Fibroblast of the aortic adventitia (primary cell): ENCODE data around the gene PTPN14. TPM values are rescaled to one million over a fixed set of nuclear protein-coding genes. Genes with fewer than 3 reads are reported as not detected.

Experiments
- DNase-seq: peaks from one replicate; pipeline ENCODE4 v3.0.0-alpha.2; 2010; ENCODE audit warnings: low read depth
- H3K4me3 ChIP-seq: 2 replicates; pipeline ENCODE4 v1.5.1; 2011; ENCODE audit warnings: low read depth, mild to moderate bottlenecking, control low read depth, low read length, moderate library complexity
- CTCF ChIP-seq: IDR thresholded peaks from 2 replicates; pipeline ENCODE4 v1.5.1; 2011; ENCODE audit warnings: mild to moderate bottlenecking, low read length, control low read depth, inconsistent platforms; ENCODE audit not compliant: insufficient read depth
- total RNA-seq: library from RNA; depleted of rRNA; stranded (reverse); fragments of >200 nt; gene quantifications from 2 replicates; pipeline ENCODE4 v1.2.3, GENCODE V29; 2012; ENCODE audit warnings: low replicate concordance

Gene PTPN14
- total RNA-seq, 1 donor, result 46.6 TPM

GRCh38 chr1:214547747-214548146, 3.7 kb downstream of the PTPN14 start:
- DNase-seq, result no peak
- H3K4me3 ChIP-seq, result no peak overlapping the region
- TF ChIP-seq CTCF, result no peak

GRCh38 chr1:214546886-214547641, 4.3 kb downstream of the PTPN14 start:
- TF ChIP-seq CTCF, result no peak
- peak; percentile 56 for DNase-seq
- H3K4me3 ChIP-seq, result no peak overlapping the region

- H3K4me3 ChIP-seq, result no peak overlapping the region
- no peak for DNase-seq
- TF ChIP-seq CTCF, result no peak
These were observed 5.3 kb downstream of the PTPN14 start for GRCh38 chr1:214546084-214546483.

GRCh38 chr1:214545293-214545692, 6.1 kb downstream of the PTPN14 start:
- no peak overlapping the region for H3K4me3 ChIP-seq
- TF ChIP-seq CTCF, result no peak
- DNase-seq, result no peak

GRCh38 chr1:214544791-214545190, 6.6 kb downstream of the PTPN14 start:
- H3K4me3 ChIP-seq, result no peak overlapping the region
- no peak for DNase-seq
- TF ChIP-seq CTCF, result no peak

- no peak overlapping the region for H3K4me3 ChIP-seq
- no peak for DNase-seq
- no peak for TF ChIP-seq CTCF
These were observed 8.9 kb downstream of the PTPN14 start for GRCh38 chr1:214542275-214543199.
